Measurements from ENCODE around the gene CRYM. TPM values are rescaled to one million over a fixed set of nuclear protein-coding genes. Genes with fewer than 3 reads are reported as not detected.
"Not testable (repeated sequence)": the region's sequence is repeated elsewhere in the genome, so short reads cannot be mapped to it uniquely, and the experiment has no call there.

Gene CRYM
- polyA plus RNA-seq, 4 donors = 8.0 to 11.0 (median 8.9) TPM

DNA sequence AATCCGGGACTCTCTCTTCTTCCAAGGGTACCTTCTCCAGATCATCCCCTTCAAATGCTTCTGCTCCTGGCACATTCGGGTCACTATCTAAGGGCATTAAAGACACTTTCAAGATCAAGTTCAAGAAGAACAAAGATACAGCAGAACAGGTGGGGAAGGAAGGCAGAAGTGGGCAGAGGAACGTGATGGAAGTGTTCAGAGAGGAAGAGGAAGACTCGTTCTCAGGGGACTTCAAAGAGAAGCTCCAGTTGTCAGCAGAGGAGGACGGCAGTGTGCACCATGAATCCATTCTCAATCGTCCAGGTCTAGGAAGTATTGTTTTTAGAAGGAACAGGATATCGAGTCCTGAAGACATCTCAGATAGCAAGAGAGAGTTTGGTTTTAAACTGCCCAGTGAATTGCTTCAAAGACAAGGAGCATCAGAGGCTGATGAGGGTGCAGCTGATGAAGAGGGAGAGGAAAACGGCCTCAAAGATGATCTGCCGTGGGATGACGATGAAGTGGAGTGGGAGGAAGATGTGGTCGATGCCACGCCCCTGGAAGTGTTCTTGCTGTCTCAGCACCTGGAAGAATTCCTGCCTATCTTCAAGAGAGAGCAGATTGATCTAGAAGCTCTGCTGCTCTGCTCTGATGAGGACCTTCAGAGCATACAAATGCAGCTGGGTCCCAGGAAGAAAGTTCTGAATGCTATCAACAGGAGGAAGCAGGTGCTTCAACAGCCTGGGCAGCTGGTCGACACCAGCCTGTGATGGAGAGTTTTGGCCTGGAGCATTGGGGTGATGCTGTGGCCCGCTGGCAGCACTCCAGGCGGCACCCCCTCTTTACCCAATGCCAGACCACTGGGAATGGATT is 27.8 kb downstream of the CRYM start:
- DNase-seq (ENCODE audit: low read depth in 4 of 4, low spot score in 3 of 4) = no peak

DNA sequence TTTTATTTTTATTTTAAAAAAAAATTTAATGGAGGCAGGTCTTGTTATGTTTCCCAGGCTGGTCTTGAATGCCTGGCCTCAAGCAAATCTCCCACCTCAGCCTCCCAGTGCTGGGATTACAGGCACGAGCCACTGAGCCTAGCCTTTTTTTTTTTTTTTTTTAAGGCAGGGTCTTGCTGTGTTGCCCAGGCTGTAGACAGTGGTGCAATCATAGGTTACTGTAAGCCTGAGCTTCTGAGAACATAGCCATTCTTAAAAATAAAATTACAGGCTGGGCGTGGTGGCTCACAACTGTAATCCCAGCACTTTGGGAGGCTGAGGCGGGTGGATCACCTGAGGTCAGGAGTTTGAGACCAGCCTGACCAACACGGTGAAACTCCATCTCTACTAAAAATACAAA is 29.9 kb downstream of the CRYM start:
- DNase-seq (ENCODE audit: low read depth in 4 of 4, low spot score in 3 of 4) = not testable (repeated sequence)

- DNase-seq (ENCODE audit: low read depth in 4 of 4, low spot score in 3 of 4) = no peak
Observed at GRCh38 chr16:21244518-21245215, 33.4 kb downstream of the CRYM start.

DNA sequence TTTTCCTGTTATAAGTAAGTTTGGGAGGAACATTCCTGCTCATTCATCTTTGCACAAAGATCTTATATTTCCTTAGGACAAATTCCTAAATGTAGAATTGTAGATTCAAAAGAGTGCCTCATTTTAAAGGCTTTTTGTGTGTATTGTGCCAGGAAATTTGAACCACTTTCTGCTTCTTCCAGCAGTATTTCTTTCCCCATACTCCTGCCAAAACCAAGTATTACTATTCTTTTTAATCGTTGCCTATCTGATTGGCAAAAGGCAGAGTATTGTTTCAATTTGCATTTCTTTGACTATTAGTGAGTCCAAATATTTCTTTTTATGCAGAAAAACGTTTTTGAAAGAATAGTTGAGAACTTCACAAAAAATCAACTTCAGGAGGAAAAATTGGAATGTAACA is 35.3 kb downstream of the CRYM start:
- DNase-seq (ENCODE audit: low read depth in 4 of 4, low spot score in 3 of 4) = no peak

- no peak for DNase-seq (ENCODE audit: low read depth in 4 of 4, low spot score in 3 of 4)
Observed at GRCh38 chr16:21239646-21240045, 38.4 kb downstream of the CRYM start.

DNA sequence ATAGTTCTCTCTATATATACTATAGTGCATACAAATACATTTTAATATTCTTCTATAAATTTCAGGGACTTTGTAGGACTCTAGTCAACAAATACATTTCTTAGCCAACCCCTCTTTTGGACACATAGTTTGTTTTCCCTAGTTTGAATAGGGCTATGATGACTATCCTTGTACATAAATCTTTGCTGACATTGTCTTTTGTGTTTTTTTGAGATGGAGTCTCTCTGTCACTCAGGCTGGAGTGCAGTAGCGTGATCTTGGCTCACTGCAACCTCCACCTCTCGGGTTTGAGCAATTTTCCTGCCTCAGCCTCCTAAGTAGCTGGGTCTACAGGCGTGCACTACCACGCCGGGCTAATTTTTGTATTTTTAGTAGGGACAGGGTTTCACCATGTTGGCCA is 41.3 kb downstream of the CRYM start:
- no peak for DNase-seq (ENCODE audit: low read depth in 4 of 4, low spot score in 3 of 4)

GRCh38 chr16:21235199-21235585 is 42.9 kb downstream of the CRYM start:
- DNase-seq (ENCODE audit: low read depth in 4 of 4, low spot score in 3 of 4) = no peak

DNA sequence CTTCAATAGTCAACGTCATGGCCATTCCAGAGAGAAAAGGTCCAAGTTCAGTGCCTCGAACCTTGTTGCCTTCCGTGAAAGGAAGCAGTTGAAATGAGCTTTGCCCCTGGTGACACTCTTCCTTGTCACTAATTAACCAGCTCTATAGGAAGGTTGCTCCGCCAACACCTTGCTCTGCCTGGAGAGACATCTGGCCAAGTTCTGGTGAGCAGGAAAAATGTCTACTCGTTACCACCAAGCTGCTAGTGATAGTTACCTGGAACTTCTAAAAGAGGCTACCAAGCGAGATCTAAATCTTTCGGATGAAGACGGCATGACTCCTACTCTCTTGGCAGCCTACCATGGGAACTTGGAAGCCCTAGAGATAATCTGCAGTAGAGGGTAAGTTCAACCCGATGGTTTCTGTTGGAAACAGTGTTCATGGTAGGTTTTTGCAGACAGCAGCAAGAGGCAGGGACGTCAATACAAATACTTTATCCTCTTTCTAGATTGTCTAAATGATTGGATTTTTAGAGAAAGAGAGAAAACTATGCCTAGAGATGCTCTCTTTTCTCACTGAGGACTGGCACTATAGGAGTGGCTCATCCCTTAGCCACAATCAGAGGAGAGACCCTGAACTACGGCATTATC is 44.5 kb downstream of the CRYM start, which contains the start of gene ANKS4B:
TSS of gene ANKS4B (plus strand) at position 179 of the 630 bp plus-strand sequence. CDS start at position 218, 39 bp downstream.
- no peak for DNase-seq (ENCODE audit: low read depth in 4 of 4, low spot score in 3 of 4)

GRCh38 chr16:21233045-21233520 is 45.0 kb downstream of the CRYM start:
- no peak for DNase-seq (ENCODE audit: low read depth in 4 of 4, low spot score in 3 of 4)

DNA sequence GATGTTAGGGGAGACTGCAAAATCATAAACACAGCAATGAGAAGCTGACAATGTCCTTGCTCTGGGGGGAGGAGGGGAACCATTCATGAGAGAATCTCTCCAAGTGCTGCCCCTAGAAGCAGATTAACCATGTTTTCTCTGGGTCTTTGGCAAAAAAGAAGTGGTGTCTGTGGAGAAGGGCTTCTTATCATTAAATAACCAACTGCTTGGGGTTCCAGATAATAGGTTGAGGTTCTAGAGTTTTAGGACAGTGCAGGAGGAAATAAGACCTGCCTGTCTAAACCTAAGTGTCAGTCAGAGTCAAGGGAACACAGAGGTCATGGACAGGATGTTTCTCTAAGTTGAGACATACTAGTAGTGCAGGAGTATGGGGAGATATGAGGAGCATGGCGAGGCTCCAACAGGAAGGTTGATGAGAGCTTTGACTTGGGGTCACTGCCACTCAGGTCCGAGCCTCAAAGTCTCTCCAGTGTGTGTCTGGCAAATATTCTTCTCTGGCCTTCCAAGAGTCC is 49.7 kb downstream of the CRYM start:
- no peak for DNase-seq (ENCODE audit: low read depth in 4 of 4, low spot score in 3 of 4)

DNA sequence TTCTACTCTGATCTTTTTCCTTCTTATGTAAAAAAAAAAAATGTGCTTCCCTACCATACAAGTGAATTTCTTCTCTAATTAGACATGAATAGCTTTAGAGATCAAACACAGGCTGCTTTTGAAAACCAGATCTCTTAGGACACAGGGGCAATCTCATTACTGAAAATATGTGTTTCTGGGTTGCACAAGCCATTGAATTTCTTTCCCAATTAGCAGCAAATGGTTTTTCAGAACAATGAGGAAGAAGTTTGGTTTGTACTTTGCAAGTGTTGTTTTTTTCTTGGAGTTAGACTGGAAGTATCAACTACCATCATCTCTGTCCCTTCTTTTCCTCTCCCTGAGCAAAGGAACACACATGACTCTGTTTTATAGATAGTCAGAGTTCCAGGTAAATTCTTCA is 50.2 kb downstream of the CRYM start:
- DNase-seq (ENCODE audit: low read depth in 4 of 4, low spot score in 3 of 4) = no peak

GRCh38 chr16:21226749-21227148 is 51.3 kb downstream of the CRYM start:
- no peak for DNase-seq (ENCODE audit: low read depth in 4 of 4, low spot score in 3 of 4)

- no peak for DNase-seq (ENCODE audit: low read depth in 4 of 4, low spot score in 3 of 4)
Observed at GRCh38 chr16:21224800-21225199, 53.3 kb downstream of the CRYM start.

GRCh38 chr16:21223787-21224186 is 54.3 kb downstream of the CRYM start:
- no peak for DNase-seq (ENCODE audit: low read depth in 4 of 4, low spot score in 3 of 4)

GRCh38 chr16:21222495-21223337 is 55.4 kb downstream of the CRYM start:
- no peak for DNase-seq (ENCODE audit: low read depth in 4 of 4, low spot score in 3 of 4)

GRCh38 chr16:21219551-21219950 is 58.5 kb downstream of the CRYM start:
- DNase-seq (ENCODE audit: low read depth in 4 of 4, low spot score in 3 of 4) = no peak

- no peak for DNase-seq (ENCODE audit: low read depth in 4 of 4, low spot score in 3 of 4)
Observed at GRCh38 chr16:21218153-21218552, 59.9 kb downstream of the CRYM start.

DNA sequence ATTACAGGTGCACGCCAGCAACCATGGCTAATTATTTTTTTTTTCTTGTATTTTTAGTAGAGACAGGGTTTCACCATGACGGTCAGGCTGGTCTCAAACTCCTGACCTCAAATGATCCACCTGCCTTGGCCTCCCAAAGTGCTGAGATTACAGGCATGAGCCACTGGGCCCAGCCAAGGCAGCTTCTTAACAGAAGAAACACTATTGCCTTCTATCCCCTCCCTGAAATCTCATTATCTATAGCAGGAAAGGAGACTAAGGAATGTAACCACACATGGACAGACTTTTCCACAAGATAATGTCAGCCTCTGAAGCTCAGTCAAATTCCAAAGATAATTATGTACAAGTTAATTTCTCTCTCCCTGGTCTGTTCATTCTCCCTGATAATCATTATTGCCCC is 61.0 kb downstream of the CRYM start:
- no peak for DNase-seq (ENCODE audit: low read depth in 4 of 4, low spot score in 3 of 4)

GRCh38 chr16:21214086-21214485 is 64.0 kb downstream of the CRYM start:
- no peak for DNase-seq (ENCODE audit: low read depth in 4 of 4, low spot score in 3 of 4)

DNA sequence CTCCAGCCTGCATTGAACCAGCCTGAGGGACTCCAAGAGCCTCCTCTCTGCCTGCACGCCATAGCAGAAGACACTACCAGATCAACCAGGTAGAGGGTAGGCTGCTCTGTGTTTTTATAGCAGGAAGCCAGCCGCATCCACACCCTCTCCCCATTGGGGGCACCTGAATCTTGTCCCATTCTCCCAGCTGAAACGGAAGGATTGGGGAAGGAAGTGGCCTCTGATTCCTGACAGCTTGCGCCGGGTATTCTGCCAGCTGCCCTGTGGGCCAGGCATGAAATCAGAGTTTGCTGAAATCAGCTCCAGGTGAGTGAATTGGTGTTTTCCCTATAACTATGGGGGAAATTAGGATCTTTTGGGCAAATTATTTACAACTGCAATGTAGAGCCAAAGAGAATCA is 66.6 kb downstream of the CRYM start, which contains the start of gene ZP2:
TSS of gene ZP2 (minus strand) at position 89 of the 400 bp plus-strand sequence. CDS start at position 62, 27 bp downstream.
- no peak for DNase-seq (ENCODE audit: low read depth in 4 of 4, low spot score in 3 of 4)
